ENCODE measurements around the gene AKAP6. TPM values are rescaled to one million over a fixed set of nuclear protein-coding genes. Genes with fewer than 3 reads are reported as not detected.

The AKAP6 gene
- total RNA-seq, 1 experiment from 2014 or later = 1.1 TPM

- no CpG with 5 or more reads among the region's 3 CpGs for WGBS (ENCODE audit: extremely low coverage, insufficient read length, low lambda C conversion rate)
- no peak overlapping the region for H2AK5ac ChIP-seq (ENCODE audit: insufficient read length, low read length)
- H3K4ac ChIP-seq (ENCODE audit: low read depth, low read length) = no peak overlapping the region
- no peak overlapping the region for H3K18ac ChIP-seq (ENCODE audit: insufficient read length, low read depth, low read length)
- H4K20me1 ChIP-seq (ENCODE audit: control insufficient read depth, insufficient read depth, insufficient read length) = no peaks in the 10 kb centered on the region
- peaks cover 0 to 10% (median 0%) of the 10 kb centered on the region in 3 experiments; a peak in 4 of 7 replicates for H3K36me3 Mint-ChIP-seq (ENCODE audit: insufficient read depth in 1 of 3, low read depth in 3 of 3)
- H2BK12ac ChIP-seq (ENCODE audit: insufficient read length, low read depth, low read length) = no peak overlapping the region
- H4K91ac ChIP-seq (ENCODE audit: insufficient read length, low read depth, low read length) = no peak overlapping the region
- H2BK15ac ChIP-seq (ENCODE audit: low read depth, low read length) = no peak overlapping the region
- no peak overlapping the region for H3K4me3 Mint-ChIP-seq
- no peaks in the 10 kb centered on the region for H3K79me2 ChIP-seq (ENCODE audit: insufficient read depth, low read length)
- H3K23me2 ChIP-seq (ENCODE audit: insufficient read length, low read depth, low read length, poor library complexity, severe bottlenecking) = no peaks in the 10 kb centered on the region
- H2BK5ac ChIP-seq (ENCODE audit: insufficient read length, low read length) = no peak overlapping the region
- H3K79me1 ChIP-seq (ENCODE audit: insufficient read depth, low read depth, low read length, poor library complexity, severe bottlenecking) = no peaks in the 10 kb centered on the region
- TF ChIP-seq CTCF (conservative IDR thresholded peaks at IDR 0.05) = no peak
- no peaks in the 10 kb centered on the region for H3K9me3 ChIP-seq (ENCODE audit: control insufficient read depth, low read depth, low read length)
- no peak overlapping the region for H2AFZ ChIP-seq (ENCODE audit: low read length)
- no peak overlapping the region for H3K23ac ChIP-seq (ENCODE audit: insufficient read length, low read depth, low read length)
- H3K9me3 Mint-ChIP-seq = peaks cover 7 to 18% of the 10 kb centered on the region in 2 experiments
- no peaks in the 10 kb centered on the region for H3K27me3 ChIP-seq (ENCODE audit: insufficient read depth, low read length)
- H3K4me1 Mint-ChIP-seq = no peaks in the 10 kb centered on the region
- no peaks in the 10 kb centered on the region for H3K4me1 ChIP-seq (ENCODE audit: insufficient read depth, low read length)
- no peak overlapping the region for H4K8ac ChIP-seq (replicated peaks; ENCODE audit: insufficient read length, low read depth, low read length)
- H3K27me3 Mint-ChIP-seq (ENCODE audit: low read depth) = no peaks in the 10 kb centered on the region
- H2BK120ac ChIP-seq (ENCODE audit: low read depth, low read length, poor library complexity, severe bottlenecking) = no peak overlapping the region
- H3K27ac ChIP-seq (ENCODE audit: insufficient read length, low read depth, low read length) = no peak overlapping the region
- H3K9ac ChIP-seq (ENCODE audit: extremely low read depth, insufficient read length, low read length) = no peak overlapping the region
- H3K27ac Mint-ChIP-seq = no peak overlapping the region
- no peak overlapping the region for H3K4me2 ChIP-seq (ENCODE audit: insufficient read depth, insufficient read length, low read length)
- no peak overlapping the region for H3K56ac ChIP-seq (ENCODE audit: insufficient read length, low read depth, low read length)
- no peak overlapping the region for H3K14ac ChIP-seq (ENCODE audit: insufficient read depth, low read length)
- no peak overlapping the region for H3T11ph ChIP-seq (ENCODE audit: low read length)
- no peak for DNase-seq
- no peak overlapping the region for H4K5ac ChIP-seq (ENCODE audit: insufficient read length, low read depth, low read length)
- H2BK20ac ChIP-seq (ENCODE audit: low read depth, low read length, poor library complexity, severe bottlenecking) = no peak overlapping the region
Observed at GRCh38 chr14:32756775-32757174, 427.7 kb downstream of the AKAP6 start.

Measured in H9 (cell line).